Muscle of leg (tissue), 11 donors: Measurements from ENCODE around the gene RAI1. TPM values are rescaled to one million over a fixed set of nuclear protein-coding genes. Genes with fewer than 3 reads are reported as not detected.

Experiments
- DNase-seq: peaks from one replicate; pipeline ENCODE4 v3.0.0; 2013
- H3K27ac ChIP-seq: one replicate; pipeline ENCODE4 v1.5.1; 2013; ENCODE audit warnings: mild to moderate bottlenecking, low read length, control low read depth
- H3K27me3 ChIP-seq: one replicate; pipeline ENCODE4 v1.6.1; 2013; ENCODE audit warnings: low read length; ENCODE audit not compliant: control insufficient read depth, insufficient read depth
- H3K36me3 ChIP-seq: one replicate; pipeline ENCODE4 v1.6.1; 2013; ENCODE audit warnings: low read length; ENCODE audit not compliant: control insufficient read depth, insufficient read depth
- H3K4me1 ChIP-seq: one replicate; pipeline ENCODE4 v1.6.1; 2013; ENCODE audit warnings: low read length; ENCODE audit not compliant: control insufficient read depth, insufficient read depth
- H3K4me3 ChIP-seq: one replicate; pipeline ENCODE4 v1.5.1; 2013; ENCODE audit warnings: low read length, control low read depth
- H3K9me3 ChIP-seq: replicated peaks from 2 replicates; pipeline ENCODE4 v1.6.1; 2013; ENCODE audit warnings: low read depth, low read length; ENCODE audit not compliant: control insufficient read depth
- WGBS: methylation state at CpG from one replicate; pipeline ENCODE4 v1.1.5; 2013; ENCODE audit warnings: missing lambda C conversion rate; ENCODE audit not compliant: insufficient coverage; 5-methylcytosine and 5-hydroxymethylcytosine counted together
- polyA plus RNA-seq, 8 donors: library from polyadenylated mRNA; unstranded; fragments of 120-200 nt; gene quantifications; one replicate each; pipeline versions ENCODE4 v1.2.1 to v1.2.3, GENCODE V29; 2013; ENCODE audit warnings: inconsistent platforms in 1 of 8, low replicate concordance in 1 of 8; ENCODE audit not compliant: insufficient read length in 8 of 8, insufficient read depth in 1 of 8
- total RNA-seq: library from RNA; stranded (reverse); fragments of 120-200 nt; gene quantifications from one replicate; pipeline ENCODE4 v1.2.4, GENCODE V29; 2013

The RAI1 gene
- total and polyA plus RNA-seq, 9 donors: 7.4 to 25.5 (median 20.7) TPM

GRCh38 chr17:17716837-17717523 lies 35.7 kb downstream of the RAI1 start:
- Histone ChIP-seq H3K36me3 (peaks cover 4% of the 10 kb centered on the region), H3K27ac (no peak overlapping the region), H3K4me1 (peaks cover 19% of the 10 kb centered on the region), H3K27me3 (peaks cover 7% of the 10 kb centered on the region), H3K4me3 (no peak overlapping the region), H3K9me3 (no peaks in the 10 kb centered on the region)
- WGBS: 76% methylated on average over 7 of the region's 7 CpGs
- DNase-seq: no peak

GRCh38 chr17:17718251-17718650 lies 37.0 kb downstream of the RAI1 start:
- no peak for DNase-seq
- Histone ChIP-seq H3K36me3 (peaks cover 4% of the 10 kb centered on the region), H3K4me3 (no peak overlapping the region), H3K27ac (no peak overlapping the region), H3K9me3 (no peaks in the 10 kb centered on the region), H3K27me3 (peaks cover 19% of the 10 kb centered on the region), H3K4me1 (peaks cover 28% of the 10 kb centered on the region)
- 86% methylated on average over 3 of the region's 5 CpGs for WGBS

GRCh38 chr17:17719199-17719940 lies 38.1 kb downstream of the RAI1 start:
- H3K36me3 ChIP-seq: peaks cover 4% of the 10 kb centered on the region
- no peak for DNase-seq
- H3K4me1 ChIP-seq: peaks cover 24% of the 10 kb centered on the region
- H3K27ac ChIP-seq: no peak overlapping the region
- H3K4me3 ChIP-seq: no peak overlapping the region
- H3K27me3 ChIP-seq: peaks cover 19% of the 10 kb centered on the region
- 74% methylated on average over 4 of the region's 6 CpGs for WGBS
- H3K9me3 ChIP-seq: no peaks in the 10 kb centered on the region

- Histone ChIP-seq H3K27me3 (peaks cover 19% of the 10 kb centered on the region), H3K4me3 (no peak overlapping the region), H3K9me3 (no peaks in the 10 kb centered on the region), H3K27ac (no peak overlapping the region), H3K4me1 (peaks cover 27% of the 10 kb centered on the region), H3K36me3 (no peaks in the 10 kb centered on the region)
- DNase-seq: no peak
- 96% methylated on average over 2 of the region's 3 CpGs for WGBS
Measured at GRCh38 chr17:17719966-17720543, 38.8 kb downstream of the RAI1 start.

GRCh38 chr17:17721140-17721668 lies 39.9 kb downstream of the RAI1 start:
- H3K9me3 ChIP-seq: no peaks in the 10 kb centered on the region
- H3K4me1 ChIP-seq: peaks cover 38% of the 10 kb centered on the region
- H3K4me3 ChIP-seq: no peak overlapping the region
- no CpG with 5 or more reads among the region's 2 CpGs for WGBS
- no peaks in the 10 kb centered on the region for H3K36me3 ChIP-seq
- no peak overlapping the region for H3K27ac ChIP-seq
- H3K27me3 ChIP-seq: peaks cover 19% of the 10 kb centered on the region
- no peak for DNase-seq

- peaks cover 4% of the 10 kb centered on the region for H3K36me3 ChIP-seq
- H3K27ac ChIP-seq: peak overlapping the region; percentile 92
- 5% methylated on average over 54 of the region's 68 CpGs for WGBS
- H3K9me3 ChIP-seq: no peaks in the 10 kb centered on the region
- peaks cover 45% of the 10 kb centered on the region for H3K4me1 ChIP-seq
- peaks cover 19% of the 10 kb centered on the region for H3K27me3 ChIP-seq
- H3K4me3 ChIP-seq: peak overlapping the region; percentile 56
- DNase-seq: peak; percentile 91
Measured at GRCh38 chr17:17722081-17722905, 41.0 kb downstream of the RAI1 start.

GRCh38 chr17:17722906-17723353 lies 41.7 kb downstream of the RAI1 start:
- Histone ChIP-seq H3K4me1 (peaks cover 48% of the 10 kb centered on the region), H3K27ac (peak overlapping the region; percentile 92), H3K36me3 (peaks cover 7% of the 10 kb centered on the region), H3K27me3 (peaks cover 19% of the 10 kb centered on the region), H3K4me3 (peak overlapping the region; percentile 56), H3K9me3 (no peaks in the 10 kb centered on the region)
- no peak for DNase-seq
- WGBS: 4% methylated on average over 23 of the region's 23 CpGs

- Histone ChIP-seq H3K4me3 (peak overlapping the region; percentile 56), H3K27me3 (peaks cover 19% of the 10 kb centered on the region), H3K27ac (peak overlapping the region; percentile 92), H3K4me1 (peaks cover 50% of the 10 kb centered on the region), H3K36me3 (peaks cover 7% of the 10 kb centered on the region), H3K9me3 (no peaks in the 10 kb centered on the region)
- 1% methylated on average over 82 of the region's 103 CpGs for WGBS
- DNase-seq: peak; percentile 92
Measured at GRCh38 chr17:17723354-17724261, 42.4 kb downstream of the RAI1 start.
